ENCODE results near the gene CYP24A1. TPM values are rescaled to one million over a fixed set of nuclear protein-coding genes. Genes with fewer than 3 reads are reported as not detected.

CYP24A1 gene
- total and polyA plus RNA-seq, 2 of the 13 experiments (the other 11 are each of a cell fraction or from before 2014, with no cell fraction given) = 9.4 to 32.7 TPM

DNA sequence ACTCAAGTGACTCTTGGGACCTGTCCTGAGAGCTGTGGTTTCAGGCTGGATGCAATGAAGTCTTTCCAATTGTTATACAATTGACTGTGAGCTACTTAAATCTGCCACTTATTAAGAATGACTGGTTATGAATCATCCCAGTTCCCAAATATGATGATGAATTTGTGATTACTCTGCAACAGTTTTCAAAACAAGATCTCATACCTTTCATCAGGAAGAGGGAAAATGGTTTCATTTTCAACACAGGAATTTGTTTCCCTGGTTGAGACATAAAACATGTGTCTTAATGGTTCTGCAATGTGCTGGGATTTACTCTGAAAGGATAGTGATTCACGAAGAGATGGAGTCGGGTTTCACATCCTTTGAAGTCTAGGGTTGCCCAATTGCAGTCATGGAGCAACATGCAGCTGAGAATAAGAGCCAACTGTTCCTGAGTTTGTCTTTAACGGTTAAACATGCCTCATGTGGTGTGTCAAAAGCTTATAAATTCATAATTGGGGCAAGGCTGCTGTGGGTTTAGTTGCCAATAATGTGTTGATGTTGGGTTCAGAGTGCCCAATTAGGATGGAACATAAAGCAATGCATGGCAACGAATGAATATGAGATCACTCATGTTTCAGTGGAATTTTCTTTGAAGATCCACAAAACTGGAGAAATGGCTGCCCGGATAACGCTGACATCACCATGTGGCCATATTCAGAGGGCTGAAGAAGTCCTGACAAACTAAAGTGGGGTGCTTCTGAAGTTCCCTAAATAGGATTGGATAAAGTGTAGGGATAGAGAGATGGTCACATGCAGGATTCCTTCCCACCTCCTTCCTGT is 41.0 kb downstream of the CYP24A1 start (continued):
- TF ChIP-seq ZZZ3 (CRISPR knock-in tag; IDR thresholded peaks at IDR 0.05; ENCODE audit: borderline replicate concordance) (0 out of 2 replicates have a peak, but pooled peaks have one; percentile 58), MEF2D (CRISPR knock-in tag; IDR thresholded peaks at IDR 0.05) (peak; percentile 62; the same call in 1 of the 2 replicates), NFIC (IDR thresholded peaks at IDR 0.05; ENCODE audit: low read length) (peak; percentile 91), ZNF768 (CRISPR knock-in tag; IDR thresholded peaks at IDR 0.05) (no peak), ZFP1 (CRISPR knock-in tag; IDR thresholded peaks at IDR 0.05) (peak; percentile 85), ZNF430 (CRISPR knock-in tag; IDR thresholded peaks at IDR 0.05) (peak; percentile 80; the same call in 1 of the 2 replicates), POGZ (CRISPR knock-in tag; IDR thresholded peaks at IDR 0.05) (peak; percentile 78), ATF7-NPFF (CRISPR knock-in tag; IDR thresholded peaks at IDR 0.05; ENCODE audit: low read depth) (0 out of 2 replicates have a peak, but pooled peaks have one; percentile 35), MIER3 (CRISPR knock-in tag; IDR thresholded peaks at IDR 0.05; ENCODE audit: borderline replicate concordance) (peak; percentile 90; the same call in 1 of the 2 replicates), ZNF3 (CRISPR knock-in tag; IDR thresholded peaks at IDR 0.05) (peak; percentile 57; the same call in 1 of the 2 replicates), SIX4 (CRISPR knock-in tag; IDR thresholded peaks at IDR 0.05) (peak; percentile 100), ZNF629 (CRISPR knock-in tag; conservative IDR thresholded peaks at IDR 0.05) (peak; percentile 43), CENPX (CRISPR knock-in tag; IDR thresholded peaks at IDR 0.05) (no peak), TARDBP (CRISPR knock-in tag; IDR thresholded peaks at IDR 0.05) (peak; percentile 91), TBX3 (IDR thresholded peaks at IDR 0.05; ENCODE audit: borderline replicate concordance) (peak; percentile 71; the same call in 1 of the 2 replicates), MAFK (conservative IDR thresholded peaks at IDR 0.05 in 1 of 2, IDR thresholded peaks at IDR 0.05 in 1 of 2; ENCODE audit: low read length in 2 of 2) (peak; percentile 29 to 45; a peak in 3 of 4 replicates), BHLHE40 (IDR thresholded peaks at IDR 0.05; ENCODE audit: low read length) (peak; percentile 71), KDM4B (CRISPR knock-in tag; IDR thresholded peaks at IDR 0.05) (peak; percentile 89; the same call in 1 of the 2 replicates), HOXA5 (CRISPR knock-in tag; IDR thresholded peaks at IDR 0.05) (peak; percentile 38; the same call in 1 of the 2 replicates), SKI (IDR thresholded peaks at IDR 0.05; ENCODE audit: partially characterized antibody) (peak; percentile 83), ZKSCAN1 (IDR thresholded peaks at IDR 0.05; ENCODE audit: low read length) (peak; percentile 16; the same call in 1 of the 2 replicates)
- TF ChIP-seq, protein P1, sequence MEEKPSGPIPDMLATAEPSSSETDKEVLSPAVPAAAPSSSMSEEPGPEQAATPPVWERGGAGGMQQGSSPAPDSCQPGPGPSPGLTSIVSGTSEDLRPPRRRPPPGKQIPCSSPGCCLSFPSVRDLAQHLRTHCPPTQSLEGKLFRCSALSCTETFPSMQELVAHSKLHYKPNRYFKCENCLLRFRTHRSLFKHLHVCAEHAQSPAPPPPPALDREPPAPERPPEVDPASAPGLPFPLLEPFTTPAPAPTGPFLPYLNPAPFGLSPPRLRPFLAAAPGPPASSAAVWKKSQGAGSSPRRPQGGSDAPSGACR (CRISPR knock-in tag; IDR thresholded peaks at IDR 0.05) = peak; percentile 84; the same call in 1 of the 2 replicates
- TF ChIP-seq, protein P2, sequence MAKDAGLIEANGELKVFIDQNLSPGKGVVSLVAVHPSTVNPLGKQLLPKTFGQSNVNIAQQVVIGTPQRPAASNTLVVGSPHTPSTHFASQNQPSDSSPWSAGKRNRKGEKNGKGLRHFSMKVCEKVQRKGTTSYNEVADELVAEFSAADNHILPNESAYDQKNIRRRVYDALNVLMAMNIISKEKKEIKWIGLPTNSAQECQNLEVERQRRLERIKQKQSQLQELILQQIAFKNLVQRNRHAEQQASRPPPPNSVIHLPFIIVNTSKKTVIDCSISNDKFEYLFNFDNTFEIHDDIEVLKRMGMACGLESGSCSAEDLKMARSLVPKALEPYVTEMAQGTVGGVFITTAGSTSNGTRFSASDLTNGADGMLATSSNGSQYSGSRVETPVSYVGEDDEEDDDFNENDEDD (CRISPR knock-in tag; IDR thresholded peaks at IDR 0.05; ENCODE audit: borderline replicate concordance) = peak; percentile 61; the same call in 1 of the 2 replicates
- TF ChIP-seq, protein P3, sequence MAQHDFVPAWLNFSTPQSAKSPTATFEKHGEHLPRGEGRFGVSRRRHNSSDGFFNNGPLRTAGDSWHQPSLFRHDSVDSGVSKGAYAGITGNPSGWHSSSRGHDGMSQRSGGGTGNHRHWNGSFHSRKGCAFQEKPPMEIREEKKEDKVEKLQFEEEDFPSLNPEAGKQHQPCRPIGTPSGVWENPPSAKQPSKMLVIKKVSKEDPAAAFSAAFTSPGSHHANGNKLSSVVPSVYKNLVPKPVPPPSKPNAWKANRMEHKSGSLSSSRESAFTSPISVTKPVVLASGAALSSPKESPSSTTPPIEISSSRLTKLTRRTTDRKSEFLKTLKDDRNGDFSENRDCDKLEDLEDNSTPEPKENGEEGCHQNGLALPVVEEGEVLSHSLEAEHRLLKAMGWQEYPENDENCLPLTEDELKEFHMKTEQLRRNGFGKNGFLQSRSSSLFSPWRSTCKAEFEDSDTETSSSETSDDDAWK (CRISPR knock-in tag; IDR thresholded peaks at IDR 0.05) = no peak
- TF ChIP-seq, protein P4, sequence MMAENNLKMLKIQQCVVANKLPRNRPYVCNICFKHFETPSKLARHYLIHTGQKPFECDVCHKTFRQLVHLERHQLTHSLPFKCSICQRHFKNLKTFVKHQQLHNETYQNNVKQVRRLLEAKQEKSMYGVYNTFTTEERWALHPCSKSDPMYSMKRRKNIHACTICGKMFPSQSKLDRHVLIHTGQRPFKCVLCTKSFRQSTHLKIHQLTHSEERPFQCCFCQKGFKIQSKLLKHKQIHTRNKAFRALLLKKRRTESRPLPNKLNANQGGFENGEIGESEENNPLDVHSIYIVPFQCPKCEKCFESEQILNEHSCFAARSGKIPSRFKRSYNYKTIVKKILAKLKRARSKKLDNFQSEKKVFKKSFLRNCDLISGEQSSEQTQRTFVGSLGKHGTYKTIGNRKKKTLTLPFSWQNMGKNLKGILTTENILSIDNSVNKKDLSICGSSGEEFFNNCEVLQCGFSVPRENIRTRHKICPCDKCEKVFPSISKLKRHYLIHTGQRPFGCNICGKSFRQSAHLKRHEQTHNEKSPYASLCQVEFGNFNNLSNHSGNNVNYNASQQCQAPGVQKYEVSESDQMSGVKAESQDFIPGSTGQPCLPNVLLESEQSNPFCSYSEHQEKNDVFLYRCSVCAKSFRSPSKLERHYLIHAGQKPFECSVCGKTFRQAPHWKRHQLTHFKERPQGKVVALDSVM (CRISPR knock-in tag; IDR thresholded peaks at IDR 0.05) = no peak
- TF ChIP-seq, protein P5, sequence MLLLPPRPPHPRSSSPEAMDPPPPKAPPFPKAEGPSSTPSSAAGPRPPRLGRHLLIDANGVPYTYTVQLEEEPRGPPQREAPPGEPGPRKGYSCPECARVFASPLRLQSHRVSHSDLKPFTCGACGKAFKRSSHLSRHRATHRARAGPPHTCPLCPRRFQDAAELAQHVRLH (CRISPR knock-in tag; IDR thresholded peaks at IDR 0.05; ENCODE audit: borderline replicate concordance, low read depth) = peak; percentile 72; the same call in 1 of the 2 replicates
